Neural crest cell (in vitro differentiated cells): ENCODE data around the gene BAIAP2. TPM values are rescaled to one million over a fixed set of nuclear protein-coding genes. Genes with fewer than 3 reads are reported as not detected.
A peak's percentile ranks its signal among the peaks of the same experiment; 100 is the strongest.

Experiments
- DNase-seq: peaks from one replicate; pipeline ENCODE4 v3.0.0; 2021; ENCODE audit warnings: low read depth, mixed read lengths, low spot score
- H3K27ac Mint-ChIP-seq: one replicate; pipeline ENCODE4 v1.8.0; 2021; ENCODE audit warnings: mild to moderate bottlenecking, mixed read lengths; ENCODE audit not compliant: unreplicated experiment
- H3K27me3 Mint-ChIP-seq: 2 replicates; pipeline ENCODE4 v1.8.0; 2021; ENCODE audit warnings: low read depth, mild to moderate bottlenecking, mixed read lengths
- H3K36me3 Mint-ChIP-seq: 2 replicates; pipeline ENCODE4 v1.8.0; 2021; ENCODE audit warnings: low read depth, mild to moderate bottlenecking, mixed read lengths
- H3K4me1 Mint-ChIP-seq: 2 replicates; pipeline ENCODE4 v1.8.0; 2021; ENCODE audit warnings: mixed read lengths
- H3K4me3 Mint-ChIP-seq: one replicate; pipeline ENCODE4 v1.8.0; 2021; ENCODE audit warnings: mild to moderate bottlenecking, mixed read lengths
- H3K9me3 Mint-ChIP-seq: 2 replicates; pipeline ENCODE4 v1.8.0; 2021; ENCODE audit warnings: mixed read lengths
- CTCF ChIP-seq: fragments of 200-600 bp; sonication (generic); conservative IDR thresholded peaks from 2 replicates; pipeline ENCODE4 v1.5.0; 2021; ENCODE audit warnings: antibody characterized with exemption, mild to moderate bottlenecking
- total RNA-seq: library from RNA; stranded (reverse); gene quantifications from 2 replicates; pipeline ENCODE4 v1.2.1, GENCODE V29; 2021

BAIAP2 gene
- total RNA-seq, 1 donor from 2014 or later: 47.5 TPM

- Mint-ChIP-seq H3K36me3 (no peaks in the 10 kb centered on the region), H3K27me3 (no peaks in the 10 kb centered on the region), H3K9me3 (no peaks in the 10 kb centered on the region), H3K4me3 (no peak overlapping the region), H3K4me1 (peaks cover 19% of the 10 kb centered on the region), H3K27ac (peak overlapping the region; percentile 97)
- DNase-seq: no peak
- TF ChIP-seq CTCF: no peak
These were observed 22.8 kb downstream of the BAIAP2 start for GRCh38 chr17:81057777-81058176.

DNA sequence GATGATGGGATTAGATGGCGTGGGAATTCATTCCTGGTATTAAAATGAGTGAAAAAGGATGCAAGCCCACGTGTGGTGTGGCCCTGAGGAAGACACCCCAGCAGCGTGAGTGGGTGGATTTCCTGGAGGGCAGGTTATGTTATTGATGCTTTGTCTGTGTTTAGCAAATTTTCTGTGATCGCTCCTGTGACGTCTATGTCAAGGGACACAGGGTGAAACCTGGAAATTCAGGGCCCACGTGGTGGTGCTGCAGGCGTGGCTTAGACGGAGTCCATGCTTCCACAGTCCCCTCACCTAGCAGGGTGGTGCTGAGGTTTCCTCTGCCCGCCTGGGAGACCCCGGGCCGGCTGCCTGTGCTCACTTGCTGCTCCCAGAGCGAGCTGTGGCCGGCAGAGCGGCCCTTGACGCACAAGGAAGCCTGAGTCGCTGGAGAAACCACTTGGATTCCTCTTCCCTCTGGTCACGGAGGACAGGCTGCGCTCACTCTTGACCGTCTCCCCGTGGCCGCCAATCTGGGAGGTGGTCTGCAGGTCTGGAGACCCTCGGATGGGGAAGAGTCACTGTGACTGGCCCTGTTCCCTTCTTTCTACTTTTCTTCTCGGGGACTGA lies 23.4 kb downstream of the BAIAP2 start:
- TF ChIP-seq CTCF: no peak
- no peaks in the 10 kb centered on the region for H3K36me3 Mint-ChIP-seq
- H3K9me3 Mint-ChIP-seq: no peaks in the 10 kb centered on the region
- H3K4me1 Mint-ChIP-seq: peaks cover 22% of the 10 kb centered on the region
- H3K27ac Mint-ChIP-seq: peak overlapping the region; percentile 6
- no peaks in the 10 kb centered on the region for H3K27me3 Mint-ChIP-seq
- H3K4me3 Mint-ChIP-seq: no peak overlapping the region
- no peak for DNase-seq

- Mint-ChIP-seq H3K36me3 (no peaks in the 10 kb centered on the region), H3K9me3 (no peaks in the 10 kb centered on the region), H3K4me1 (peaks cover 28% of the 10 kb centered on the region), H3K4me3 (no peak overlapping the region), H3K27me3 (no peaks in the 10 kb centered on the region), H3K27ac (peak overlapping the region; percentile 12)
- DNase-seq: no peak
- TF ChIP-seq CTCF: no peak
These were observed 24.1 kb downstream of the BAIAP2 start for GRCh38 chr17:81059026-81059425.

DNA sequence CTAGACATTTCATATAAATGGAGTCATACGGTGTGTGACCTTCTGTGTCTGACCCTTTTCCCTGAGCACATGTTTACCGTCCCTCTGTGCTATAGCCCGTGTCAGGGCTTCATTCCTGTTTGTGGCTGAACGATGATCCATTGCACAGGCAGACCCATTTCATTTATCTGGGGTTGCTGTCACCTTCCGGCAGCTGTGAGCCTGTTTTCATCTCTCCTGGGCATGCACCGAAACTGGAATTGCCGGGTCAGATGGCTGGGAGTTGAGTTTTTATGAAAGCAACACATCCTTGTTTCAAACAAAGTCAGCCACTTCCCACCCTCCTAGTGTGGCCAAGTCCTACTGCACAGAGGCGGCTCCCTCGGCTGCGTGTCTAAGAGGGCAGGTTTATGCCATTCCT lies 25.5 kb downstream of the BAIAP2 start:
- DNase-seq: no peak
- no peak overlapping the region for H3K4me3 Mint-ChIP-seq
- H3K27me3 Mint-ChIP-seq: no peaks in the 10 kb centered on the region
- no peaks in the 10 kb centered on the region for H3K9me3 Mint-ChIP-seq
- H3K27ac Mint-ChIP-seq: no peak overlapping the region
- H3K36me3 Mint-ChIP-seq: no peaks in the 10 kb centered on the region
- peaks cover 30% of the 10 kb centered on the region for H3K4me1 Mint-ChIP-seq
- TF ChIP-seq CTCF: no peak

- H3K9me3 Mint-ChIP-seq: no peaks in the 10 kb centered on the region
- no peak for DNase-seq
- peaks cover 30% of the 10 kb centered on the region for H3K4me1 Mint-ChIP-seq
- H3K36me3 Mint-ChIP-seq: no peaks in the 10 kb centered on the region
- H3K27me3 Mint-ChIP-seq: no peaks in the 10 kb centered on the region
- TF ChIP-seq CTCF: no peak
- no peak overlapping the region for H3K27ac Mint-ChIP-seq
- no peak overlapping the region for H3K4me3 Mint-ChIP-seq
These were observed 26.2 kb downstream of the BAIAP2 start for GRCh38 chr17:81061027-81061735.
